Activated CD8-positive, alpha-beta memory T cell treated with anti-CD3 and anti-CD28 coated beads, Interleukin-2, amount 10 ng/mL, durations not matched to agents 7 days and 5 days (primary cell): Measurements from ENCODE around the gene CFAP46. TPM values are rescaled to one million over a fixed set of nuclear protein-coding genes. Genes with fewer than 3 reads are reported as not detected.
A peak's percentile ranks its signal among the peaks of the same experiment; 100 is the strongest.

ENCODE experiments used
- ATAC-seq: fragments of 150-1000 bp; cut with Tn5 transposase; one replicate; pipeline ENCODE4 v1.10.0; 2021; ENCODE audit warnings: moderate library complexity
- CTCF ChIA-PET: fragments of 350-600 bp; sonication (Branson Sonifier 250); formaldehyde crosslinking; loops from one replicate; lab custom pipeline; 2021; ENCODE audit warnings: antibody characterized with exemption; lab: Charles Lee
- DNase-seq: peaks from one replicate; pipeline ENCODE4 v3.0.0-alpha.2; 2020
- H3K27ac Mint-ChIP-seq: one replicate; pipeline ENCODE4 v1.8.0; 2021; ENCODE audit warnings: mild to moderate bottlenecking, mixed read lengths
- H3K27me3 Mint-ChIP-seq: one replicate; pipeline ENCODE4 v1.8.0; 2021; ENCODE audit warnings: mixed read lengths
- H3K36me3 Mint-ChIP-seq: one replicate; pipeline ENCODE4 v1.8.0; 2021; ENCODE audit warnings: mild to moderate bottlenecking, mixed read lengths
- H3K4me1 Mint-ChIP-seq: one replicate; pipeline ENCODE4 v1.8.0; 2021; ENCODE audit warnings: mixed read lengths
- H3K4me3 Mint-ChIP-seq: one replicate; pipeline ENCODE4 v1.8.0; 2021; ENCODE audit warnings: mild to moderate bottlenecking, moderate library complexity, mixed read lengths
- H3K9me3 Mint-ChIP-seq: one replicate; pipeline ENCODE4 v1.8.0; 2022; ENCODE audit warnings: low read depth, mixed read lengths
- total RNA-seq, 2 experiments: library from RNA; stranded (reverse); gene quantifications; one replicate each; pipeline ENCODE4 v1.2.3, GENCODE V29; 2021

The CFAP46 gene
- total RNA-seq, 2 experiments from 2014 or later: not detected

DNA sequence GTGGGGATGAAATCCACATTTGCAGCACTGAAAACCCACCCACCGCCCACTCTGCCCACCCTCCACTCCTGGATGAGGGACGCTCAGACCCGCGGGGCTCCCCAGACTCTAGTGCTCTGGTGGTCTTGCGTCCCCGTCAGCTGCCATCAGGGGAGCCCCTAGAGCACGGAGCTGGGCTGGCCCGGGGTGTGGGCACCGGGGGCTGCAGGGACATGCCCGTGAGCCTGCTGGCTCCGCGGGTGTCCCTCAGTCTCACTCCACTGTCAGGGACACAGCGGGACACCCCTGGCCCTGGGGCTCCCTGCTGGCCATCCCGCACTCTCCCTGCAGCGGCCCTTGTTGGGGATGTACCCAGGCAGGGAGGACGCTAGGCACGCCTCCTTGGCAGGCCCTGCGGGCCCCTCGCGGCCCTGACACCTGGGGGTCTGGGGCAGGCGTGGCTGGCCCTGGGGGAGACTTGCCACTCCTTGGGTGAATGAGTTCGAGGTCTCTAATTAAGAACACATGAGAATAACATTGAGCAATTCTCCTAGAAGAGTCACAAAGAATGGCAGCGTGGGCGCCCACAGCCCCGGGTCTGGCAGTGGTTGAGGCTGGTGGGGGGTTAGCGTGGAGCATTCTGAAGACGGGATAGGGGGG lies 64.2 kb downstream of the CFAP46 start:
- Mint-ChIP-seq H3K36me3 (no peaks in the 10 kb centered on the region), H3K4me3 (no peak overlapping the region), H3K4me1 (no peaks in the 10 kb centered on the region), H3K9me3 (no peaks in the 10 kb centered on the region), H3K27me3 (peaks cover 9% of the 10 kb centered on the region), H3K27ac (no peak overlapping the region)
- DNase-seq (peak; percentile 27), ATAC-seq (no peak)
- CTCF ChIA-PET: no interaction called here

DNA sequence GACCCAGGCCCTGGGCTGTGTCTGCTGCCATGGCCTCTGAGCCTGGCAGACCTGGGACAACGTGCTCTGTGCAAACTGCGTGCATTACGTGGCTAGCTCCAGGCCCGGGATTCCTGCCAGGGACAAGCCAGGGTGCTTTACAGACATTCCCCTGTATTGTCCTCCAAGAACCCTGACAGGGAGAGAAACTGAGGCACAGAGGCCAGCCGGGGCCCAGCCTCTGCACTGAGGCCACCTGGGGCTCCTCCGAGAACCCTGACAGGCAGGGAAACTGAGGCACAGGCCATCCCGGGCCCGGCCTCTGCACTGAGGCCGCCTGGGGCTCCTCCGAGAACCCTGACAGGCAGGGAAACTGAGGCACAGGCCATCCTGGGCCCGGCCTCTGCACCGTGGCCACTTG lies 64.9 kb downstream of the CFAP46 start:
- DNase-seq (no peak), ATAC-seq (no peak)
- Mint-ChIP-seq H3K9me3 (no peaks in the 10 kb centered on the region), H3K27ac (no peak overlapping the region), H3K4me3 (no peak overlapping the region), H3K36me3 (no peaks in the 10 kb centered on the region), H3K27me3 (peaks cover 12% of the 10 kb centered on the region), H3K4me1 (no peaks in the 10 kb centered on the region)
- CTCF ChIA-PET: no interaction called here

DNA sequence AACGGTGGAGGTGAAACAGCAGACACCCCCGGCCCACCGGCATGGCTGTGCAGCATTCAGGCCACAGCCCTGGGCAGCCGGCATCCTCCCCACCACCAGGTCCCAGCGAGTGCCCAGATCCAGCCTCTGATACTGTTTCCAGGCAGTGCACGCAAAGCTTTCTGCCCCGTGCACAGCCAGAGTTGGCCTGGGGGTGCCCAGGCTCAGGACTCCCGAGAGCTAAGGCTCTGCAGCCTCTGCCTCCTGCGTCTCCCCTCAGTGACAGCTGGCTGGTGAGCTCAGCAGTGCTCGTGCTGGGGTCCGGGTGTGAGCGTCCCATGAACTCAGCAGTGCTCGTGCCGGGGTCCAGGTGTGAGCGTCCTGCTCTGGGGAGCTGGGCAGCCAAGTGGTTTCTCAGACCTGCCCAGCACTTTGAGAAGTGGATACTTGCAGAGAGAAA lies 65.4 kb downstream of the CFAP46 start:
- DNase-seq: peak; percentile 28
- no peak overlapping the region for H3K27ac Mint-ChIP-seq
- H3K4me1 Mint-ChIP-seq: no peaks in the 10 kb centered on the region
- H3K4me3 Mint-ChIP-seq: no peak overlapping the region
- H3K9me3 Mint-ChIP-seq: no peaks in the 10 kb centered on the region
- peaks cover 12% of the 10 kb centered on the region for H3K27me3 Mint-ChIP-seq
- CTCF ChIA-PET: no interaction called here
- no peak for ATAC-seq
- H3K36me3 Mint-ChIP-seq: no peaks in the 10 kb centered on the region

DNA sequence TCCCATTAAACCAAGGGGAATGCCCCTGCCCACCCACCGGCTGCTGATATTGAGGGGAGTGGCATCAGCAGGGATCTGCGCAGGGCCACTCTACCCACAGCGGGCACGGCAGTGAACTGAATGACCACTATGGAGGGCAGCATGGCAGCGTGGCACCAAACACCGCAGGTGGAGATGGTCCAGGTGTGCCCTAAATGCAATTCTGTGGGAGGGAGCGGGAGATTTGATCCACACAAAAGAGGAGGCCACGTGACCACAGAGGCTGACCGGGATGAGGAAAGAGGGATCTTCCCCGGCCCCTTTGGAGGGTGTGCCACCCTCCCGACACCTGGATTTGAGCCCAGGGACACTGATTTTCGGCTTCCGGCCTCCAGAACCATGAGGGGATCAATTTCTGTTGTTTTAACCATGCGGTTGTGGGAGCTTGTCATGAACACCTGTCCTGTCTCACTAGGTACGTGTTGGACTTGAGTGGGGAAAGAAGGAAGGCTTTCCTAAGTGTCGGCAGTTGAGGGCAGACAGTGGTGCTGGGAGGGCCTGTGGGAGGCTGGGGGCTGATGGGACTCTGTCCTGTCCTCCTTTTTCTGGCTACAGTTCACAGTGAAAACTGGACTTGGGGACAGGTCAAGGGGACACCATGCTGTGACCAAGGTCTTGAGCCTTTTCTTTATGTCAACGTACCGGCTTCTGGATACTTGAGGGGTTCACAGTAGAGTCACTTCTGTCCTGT lies 66.1 kb downstream of the CFAP46 start:
- Mint-ChIP-seq H3K9me3 (no peaks in the 10 kb centered on the region), H3K4me1 (no peaks in the 10 kb centered on the region), H3K36me3 (no peaks in the 10 kb centered on the region), H3K27me3 (peaks cover 12% of the 10 kb centered on the region), H3K4me3 (no peak overlapping the region), H3K27ac (no peak overlapping the region)
- DNase-seq (peak; percentile 36), ATAC-seq (no peak)
- CTCF ChIA-PET: no interaction called here

DNA sequence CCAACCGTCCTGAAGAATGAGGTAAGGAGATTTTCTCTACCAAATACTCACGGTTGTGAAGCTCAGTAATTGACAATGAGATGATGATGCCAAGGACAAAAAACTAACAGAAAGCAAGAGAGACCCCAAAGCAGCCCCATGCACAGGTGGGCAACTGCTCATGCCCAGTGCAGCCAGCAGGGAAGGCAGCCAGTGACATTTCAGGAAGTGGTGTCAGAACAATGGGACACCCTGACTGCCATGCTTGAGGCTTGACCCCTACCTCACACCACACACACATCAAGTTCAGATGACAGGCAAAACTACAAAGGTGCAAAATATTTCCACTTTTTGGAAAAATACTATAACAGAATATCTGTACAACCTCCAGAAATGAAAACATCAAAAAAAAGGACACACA lies 66.9 kb downstream of the CFAP46 start:
- Mint-ChIP-seq H3K27me3 (peaks cover 12% of the 10 kb centered on the region), H3K4me3 (no peak overlapping the region), H3K9me3 (no peaks in the 10 kb centered on the region), H3K4me1 (no peaks in the 10 kb centered on the region), H3K36me3 (no peaks in the 10 kb centered on the region), H3K27ac (no peak overlapping the region)
- peak; percentile 19 for DNase-seq
- CTCF ChIA-PET: no interaction called here
- no peak for ATAC-seq

DNA sequence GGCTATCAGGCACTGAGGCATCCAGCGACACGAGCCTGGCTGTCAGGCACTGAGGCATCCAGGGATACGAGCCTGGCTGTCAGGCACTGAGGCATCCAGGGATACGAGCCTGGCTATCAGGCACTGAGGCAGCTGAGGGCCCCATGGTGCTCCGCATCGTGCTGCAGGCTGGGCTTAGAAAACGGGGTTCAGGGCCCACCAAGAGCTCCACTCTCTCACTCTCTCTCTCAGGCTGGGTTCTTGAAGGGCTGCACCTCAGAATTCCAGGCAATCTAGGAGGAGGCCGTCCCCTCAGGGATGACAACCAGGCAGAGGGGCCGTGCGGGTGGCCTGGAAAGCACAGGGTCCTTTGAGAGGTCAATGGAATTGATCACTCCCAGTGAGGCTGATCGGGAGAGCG lies 69.0 kb downstream of the CFAP46 start:
- no peaks in the 10 kb centered on the region for H3K4me1 Mint-ChIP-seq
- no peak overlapping the region for H3K27ac Mint-ChIP-seq
- H3K4me3 Mint-ChIP-seq: no peak overlapping the region
- H3K27me3 Mint-ChIP-seq: peaks cover 9% of the 10 kb centered on the region
- CTCF ChIA-PET: no interaction called here
- H3K36me3 Mint-ChIP-seq: no peaks in the 10 kb centered on the region
- H3K9me3 Mint-ChIP-seq: no peaks in the 10 kb centered on the region
- DNase-seq: peak; percentile 21
- no peak for ATAC-seq

DNA sequence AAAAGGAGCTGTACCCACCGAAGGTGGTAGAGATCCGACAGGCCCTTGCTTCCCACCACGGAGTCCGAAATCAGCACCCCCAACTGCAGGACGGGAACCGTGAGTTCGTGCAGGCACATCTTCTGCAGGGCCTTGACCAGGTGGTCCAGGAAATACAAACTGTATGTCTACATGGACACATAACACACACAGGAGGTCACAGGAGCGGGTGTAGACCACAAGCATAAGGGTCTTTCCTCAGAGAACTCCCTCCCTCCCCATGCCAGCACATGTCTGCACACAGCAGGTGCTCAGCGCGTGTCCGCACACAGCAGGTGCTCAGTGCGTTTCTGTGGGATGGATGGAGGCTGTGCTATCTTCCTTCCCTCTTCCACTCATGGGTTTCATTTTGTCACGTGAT lies 69.7 kb downstream of the CFAP46 start:
- CTCF ChIA-PET: no interaction called here
- DNase-seq (peak; percentile 12), ATAC-seq (no peak)
- H3K27ac Mint-ChIP-seq: no peak overlapping the region
- H3K36me3 Mint-ChIP-seq: no peaks in the 10 kb centered on the region
- H3K4me3 Mint-ChIP-seq: no peak overlapping the region
- H3K4me1 Mint-ChIP-seq: no peaks in the 10 kb centered on the region
- peaks cover 9% of the 10 kb centered on the region for H3K27me3 Mint-ChIP-seq
- H3K9me3 Mint-ChIP-seq: no peaks in the 10 kb centered on the region

DNA sequence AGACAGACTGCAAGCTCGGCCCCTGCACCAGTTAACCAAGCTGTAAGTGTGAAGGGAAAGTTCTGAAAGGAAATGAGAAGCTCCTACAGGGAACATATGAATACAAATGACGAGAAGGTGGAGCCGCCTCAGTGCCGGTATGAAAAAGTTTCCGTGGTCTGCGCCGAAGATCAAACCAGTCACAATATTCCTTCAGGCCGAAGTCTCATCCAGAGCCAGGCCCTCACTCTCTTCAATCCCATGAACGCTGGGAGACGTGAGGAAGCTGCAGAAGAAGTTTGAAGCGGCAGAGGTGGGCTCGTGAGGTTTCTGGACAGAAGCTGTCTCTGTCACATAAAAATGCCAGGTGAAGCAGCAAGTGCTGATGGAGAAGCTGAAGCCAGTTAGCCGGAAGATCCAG lies 71.9 kb downstream of the CFAP46 start:
- Mint-ChIP-seq H3K36me3 (no peaks in the 10 kb centered on the region), H3K4me1 (no peaks in the 10 kb centered on the region), H3K27ac (no peak overlapping the region), H3K4me3 (no peak overlapping the region), H3K9me3 (no peaks in the 10 kb centered on the region), H3K27me3 (peaks cover 6% of the 10 kb centered on the region)
- DNase-seq (no peak), ATAC-seq (no peak)
- CTCF ChIA-PET: no interaction called here

DNA sequence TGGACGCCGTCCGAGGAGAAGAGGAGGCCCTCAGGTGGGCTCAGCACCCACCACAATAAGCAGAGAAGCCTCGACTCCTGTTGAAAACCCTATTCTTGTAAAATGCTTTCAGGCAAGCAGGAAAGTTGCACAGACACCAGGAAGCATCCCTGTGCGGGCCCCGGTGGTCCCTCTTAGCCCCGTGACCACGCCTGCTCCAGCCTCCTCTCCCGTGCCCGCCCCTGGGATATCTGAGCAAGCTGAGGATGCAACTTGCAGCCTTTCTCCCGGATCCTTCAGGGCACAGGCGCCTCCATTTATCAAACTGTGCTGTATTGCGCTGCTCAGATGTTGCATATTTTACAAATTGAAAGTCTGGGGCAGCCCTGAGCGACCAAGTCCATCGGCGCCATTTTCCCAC lies 72.7 kb downstream of the CFAP46 start:
- Mint-ChIP-seq H3K27me3 (peaks cover 6% of the 10 kb centered on the region), H3K27ac (no peak overlapping the region), H3K4me1 (no peaks in the 10 kb centered on the region), H3K4me3 (no peak overlapping the region), H3K36me3 (no peaks in the 10 kb centered on the region), H3K9me3 (no peaks in the 10 kb centered on the region)
- no peak for DNase-seq
- CTCF ChIA-PET: no interaction called here
- no peak for ATAC-seq

DNA sequence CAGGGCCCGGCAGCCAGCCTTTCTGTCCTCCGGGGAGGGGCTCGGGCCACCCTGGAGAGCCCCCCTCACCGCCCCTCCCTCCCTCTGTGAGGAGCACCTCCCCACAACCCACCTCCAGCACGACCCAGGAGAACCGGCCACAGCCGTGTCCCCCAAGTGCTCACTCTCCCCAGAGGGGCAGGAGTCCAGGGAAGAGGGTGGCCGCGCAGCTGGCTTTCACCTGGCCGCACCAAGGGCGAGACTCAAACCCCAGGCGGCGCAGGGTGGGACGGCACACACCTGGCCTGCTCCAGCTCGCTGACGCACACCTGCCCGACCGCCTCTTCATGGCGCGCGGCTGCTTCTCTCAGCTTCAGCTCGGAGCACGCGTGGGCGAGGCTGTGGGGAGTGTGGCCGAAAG lies 73.4 kb downstream of the CFAP46 start:
- Mint-ChIP-seq H3K9me3 (no peaks in the 10 kb centered on the region), H3K4me1 (no peaks in the 10 kb centered on the region), H3K36me3 (no peaks in the 10 kb centered on the region), H3K4me3 (no peak overlapping the region), H3K27ac (no peak overlapping the region), H3K27me3 (peaks cover 6% of the 10 kb centered on the region)
- no peak for ATAC-seq
- no peak for DNase-seq
- CTCF ChIA-PET: no interaction called here

DNA sequence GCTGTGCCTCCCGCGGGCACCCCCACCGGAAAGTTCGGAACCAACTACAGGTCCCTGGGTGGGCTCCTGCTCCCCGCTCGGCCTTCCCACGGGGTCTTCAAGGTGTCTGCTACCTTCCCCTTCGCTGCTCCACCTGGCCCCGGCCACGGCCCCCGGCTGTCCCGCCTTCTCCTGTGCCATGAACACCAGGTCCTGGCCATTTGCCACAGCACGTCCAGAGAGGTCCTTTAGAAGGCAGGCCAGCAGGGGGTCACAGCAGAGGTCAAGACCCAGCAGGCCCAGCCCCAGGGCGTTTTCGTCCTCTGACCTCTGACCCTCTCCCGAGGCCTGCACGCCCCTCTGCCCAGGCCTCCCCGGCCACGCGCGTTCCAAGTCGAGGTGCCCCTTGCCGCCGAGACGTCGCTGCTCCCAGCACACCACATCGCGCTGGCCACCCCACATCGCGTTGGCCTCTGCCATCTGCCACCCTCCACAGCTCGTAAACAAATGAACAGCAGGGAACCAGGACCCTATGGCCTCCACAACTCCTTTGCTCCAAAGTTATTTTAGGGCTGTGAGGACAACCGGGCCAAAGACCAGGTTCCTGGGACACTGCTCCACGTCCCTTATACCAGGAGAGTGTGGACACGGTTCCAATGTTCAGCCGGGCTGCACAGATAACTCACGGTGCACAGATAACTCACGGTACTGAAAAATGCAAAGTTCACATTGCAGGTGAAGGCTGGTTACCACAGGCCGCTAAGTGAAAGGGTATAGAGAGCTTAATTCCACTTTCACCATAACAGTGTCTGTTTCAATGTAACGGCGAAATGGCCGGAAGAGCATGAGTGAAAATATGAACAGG lies 74.3 kb downstream of the CFAP46 start:
- DNase-seq (no peak), ATAC-seq (no peak)
- Mint-ChIP-seq H3K4me1 (no peaks in the 10 kb centered on the region), H3K36me3 (no peaks in the 10 kb centered on the region), H3K27me3 (peaks cover under 1% of the 10 kb centered on the region), H3K9me3 (no peaks in the 10 kb centered on the region), H3K27ac (no peak overlapping the region), H3K4me3 (no peak overlapping the region)
- CTCF ChIA-PET: no interaction called here

DNA sequence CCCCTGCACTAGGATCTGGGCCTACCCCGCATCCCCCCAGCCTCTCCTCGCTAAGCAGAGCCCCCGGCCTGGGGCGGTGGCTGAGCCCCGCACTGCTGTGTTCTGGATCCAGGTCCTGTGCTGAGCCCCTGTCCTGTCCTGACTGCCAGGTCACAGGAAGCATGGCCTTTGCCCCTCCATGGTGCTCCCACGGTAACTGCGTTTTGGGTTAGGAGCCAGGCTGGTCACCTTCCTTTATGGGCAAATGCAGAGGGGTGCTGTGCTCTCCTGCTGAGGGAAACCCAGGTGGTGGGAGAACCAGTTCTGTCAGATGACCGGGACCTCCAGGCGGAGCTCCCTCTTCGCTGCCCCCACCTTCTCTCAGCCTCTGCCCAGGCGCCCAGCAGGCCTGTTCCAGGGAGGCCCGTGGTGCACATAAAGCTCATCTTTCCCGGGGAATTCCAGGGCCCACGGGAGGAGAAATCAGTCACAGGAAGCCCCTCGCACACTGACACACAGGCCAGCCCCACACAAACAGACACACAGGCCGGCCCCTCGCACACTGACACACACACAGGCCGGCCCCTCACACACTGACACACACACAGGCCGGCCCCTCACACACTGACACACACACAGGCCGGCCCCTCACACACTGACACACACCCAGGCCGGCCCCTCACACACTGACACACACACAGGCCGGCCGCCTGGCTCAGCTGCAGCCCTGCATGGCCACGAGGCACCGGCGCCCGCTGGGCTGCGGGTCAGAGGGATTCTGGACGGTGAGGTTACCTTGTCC lies 75.6 kb downstream of the CFAP46 start:
- no peak overlapping the region for H3K27ac Mint-ChIP-seq
- no peak for ATAC-seq
- no peak for DNase-seq
- CTCF ChIA-PET: no interaction called here
- no peaks in the 10 kb centered on the region for H3K27me3 Mint-ChIP-seq
- H3K36me3 Mint-ChIP-seq: no peaks in the 10 kb centered on the region
- no peaks in the 10 kb centered on the region for H3K9me3 Mint-ChIP-seq
- H3K4me3 Mint-ChIP-seq: no peak overlapping the region
- no peaks in the 10 kb centered on the region for H3K4me1 Mint-ChIP-seq

DNA sequence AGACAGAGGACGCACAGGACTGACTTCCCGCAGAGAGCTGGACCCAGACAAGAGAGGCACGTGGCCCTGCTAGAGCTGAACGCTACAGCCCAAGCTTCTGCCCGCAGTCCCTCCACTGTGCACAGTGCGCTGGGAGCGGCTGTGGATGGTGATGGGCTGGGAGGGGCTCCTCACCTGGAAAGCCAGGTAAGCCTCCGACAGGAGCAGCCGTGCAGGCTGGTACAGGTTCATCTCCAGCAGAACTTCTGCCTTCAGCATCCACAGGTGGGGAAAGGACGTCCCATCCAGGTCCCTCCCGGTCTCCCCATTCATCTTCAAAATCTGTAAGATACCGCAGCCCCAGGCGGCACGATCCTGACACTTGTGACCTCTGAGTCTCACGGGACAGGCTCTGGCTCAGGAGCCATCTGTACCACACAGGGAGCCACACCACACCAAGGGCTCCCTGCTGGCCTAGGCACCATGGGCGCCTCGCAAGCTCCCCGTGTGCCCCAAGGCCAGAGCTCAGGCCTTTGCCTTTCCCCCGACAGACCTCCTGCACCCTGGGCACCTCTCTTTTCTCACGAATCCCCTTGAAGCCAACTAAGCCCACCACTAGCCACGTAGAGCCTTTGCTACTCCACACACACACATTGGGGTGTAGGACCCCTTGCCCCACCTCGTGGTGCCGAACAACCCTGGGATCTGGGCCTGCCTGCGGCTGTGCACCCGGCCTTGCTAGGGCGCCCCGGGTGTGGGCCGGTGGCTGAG lies 76.3 kb downstream of the CFAP46 start:
- Mint-ChIP-seq H3K36me3 (no peaks in the 10 kb centered on the region), H3K27ac (no peak overlapping the region), H3K27me3 (no peaks in the 10 kb centered on the region), H3K4me3 (no peak overlapping the region), H3K9me3 (no peaks in the 10 kb centered on the region), H3K4me1 (no peaks in the 10 kb centered on the region)
- ATAC-seq: no peak
- DNase-seq: no peak
- CTCF ChIA-PET: no interaction called here
